ENCODE data around the gene WDR46.
"Not testable (repeated sequence)": the region's sequence is repeated elsewhere in the genome, so short reads cannot be mapped to it uniquely, and the experiment has no call there.

Gene WDR46

DNA sequence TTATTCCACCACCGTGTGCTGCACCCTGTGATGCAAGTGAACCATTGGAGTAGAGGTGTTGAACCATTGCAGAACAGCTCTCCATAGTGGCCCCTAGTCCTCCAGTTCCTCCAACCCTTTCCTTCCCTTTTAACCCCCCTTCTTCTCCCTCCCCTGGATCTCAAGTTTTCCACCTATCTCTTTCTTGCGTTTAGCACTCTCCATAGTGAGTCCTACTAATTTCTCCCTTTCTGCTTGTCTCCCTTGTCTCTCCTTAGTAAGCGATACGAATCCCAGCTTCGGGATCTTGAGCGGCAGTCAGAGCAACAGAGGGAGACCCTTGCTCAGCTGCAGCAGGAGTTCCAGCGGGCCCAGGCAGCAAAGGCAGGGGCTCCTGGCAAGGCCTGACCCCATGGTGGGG is 1.4 kb upstream of the WDR46 start:
- peak overlapping the region; percentile 81 for H3K27ac ChIP-seq
- no peak for TF ChIP-seq CTCF (conservative IDR thresholded peaks at IDR 0.05)

GRCh38 chr6:33289784-33290315 is 811 bp upstream of the WDR46 start:
- H3K27ac ChIP-seq: peak overlapping the region; percentile 81
- no peak for TF ChIP-seq CTCF (conservative IDR thresholded peaks at IDR 0.05)

GRCh38 chr6:33288141-33288920 is 708 bp downstream of the WDR46 start:
- peak overlapping the region; percentile 81 for H3K27ac ChIP-seq
- TF ChIP-seq CTCF (conservative IDR thresholded peaks at IDR 0.05): no peak

- H3K27ac ChIP-seq: peak overlapping the region; percentile 81; the same call in 1 of the 2 replicates
- TF ChIP-seq CTCF (conservative IDR thresholded peaks at IDR 0.05): no peak
Observed at GRCh38 chr6:33286946-33287914, 1.8 kb downstream of the WDR46 start.

DNA sequence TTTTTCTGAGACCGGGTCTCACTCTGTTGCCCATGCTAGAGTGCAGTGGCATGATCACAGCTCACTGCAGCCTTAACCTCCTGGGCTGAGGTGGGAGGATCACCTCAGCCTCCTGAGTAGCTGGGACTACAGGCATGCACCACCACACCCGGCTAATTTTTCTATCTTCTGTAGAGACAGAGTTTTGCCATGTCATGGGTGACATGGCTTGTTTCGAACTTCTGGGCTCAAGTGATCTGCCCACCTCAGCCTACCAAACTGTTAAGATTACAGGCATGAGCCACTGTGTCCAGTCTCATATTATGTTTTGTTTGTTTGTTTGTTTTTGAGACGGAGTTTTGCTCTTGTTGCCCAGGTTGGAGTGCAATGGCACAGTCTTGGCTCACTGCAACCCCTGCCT is 3.8 kb downstream of the WDR46 start:
- H3K27ac ChIP-seq: not testable (repeated sequence)

GRCh38 chr6:33280539-33280938 is 8.5 kb downstream of the WDR46 start:
- peak overlapping the region; percentile 100 for H3K27ac ChIP-seq
- no peak for TF ChIP-seq CTCF (conservative IDR thresholded peaks at IDR 0.05)

DNA sequence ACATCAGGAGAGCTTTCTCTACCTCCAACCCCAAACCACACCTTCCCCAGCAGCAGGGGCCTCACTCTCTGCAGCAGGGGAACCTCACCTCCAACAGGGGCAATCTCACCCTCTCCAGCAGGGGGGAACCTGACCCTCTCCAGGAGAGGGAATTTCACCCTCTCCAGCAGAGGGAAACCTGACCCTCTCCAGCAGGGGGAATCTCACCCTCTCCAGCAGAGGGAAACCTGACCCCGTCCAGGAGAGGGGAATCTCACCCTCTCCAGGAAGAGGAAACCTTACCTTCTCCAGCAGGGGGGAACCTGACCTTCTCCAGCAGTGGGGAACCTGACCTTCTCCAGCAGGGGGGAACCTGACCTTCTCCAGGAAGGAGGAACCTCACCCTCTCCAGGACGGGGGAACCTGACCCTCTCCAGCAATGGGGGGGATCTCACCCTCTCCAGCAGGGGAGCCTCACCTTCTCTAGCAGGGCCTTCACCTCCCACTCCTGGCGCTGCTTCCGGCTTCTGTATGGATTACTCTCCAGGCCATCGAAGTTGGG is 9.0 kb downstream of the WDR46 start:
- TF ChIP-seq CTCF (conservative IDR thresholded peaks at IDR 0.05): peak; percentile 90
- peak overlapping the region; percentile 100 for H3K27ac ChIP-seq

Measured in VCaP (cell line).